Caco-2 (cell line): Measurements from ENCODE around the gene TJP3. TPM values are rescaled to one million over a fixed set of nuclear protein-coding genes. Genes with fewer than 3 reads are reported as not detected.

Source experiments
- BruUV-seq: library from RNA; stranded (reverse); fragments of 400-500 nt; replicated peaks from 2 replicates; lab custom pipeline; 2021; lab: Mats Ljungman, UMichigan
- CTCF ChIA-PET: fragments of 300-600 bp; sonication (Branson Sonifier 250); formaldehyde crosslinking; loops from one replicate; lab custom pipeline; 2022; ENCODE audit warnings: antibody characterized with exemption; lab: Charles Lee
- POLR2A ChIA-PET: fragments of 300-600 bp; sonication (Branson Sonifier 250); formaldehyde crosslinking; loops from one replicate; lab custom pipeline; 2022; ENCODE audit warnings: antibody characterized with exemption; lab: Charles Lee
- DNase-seq, 2 experiments: peaks; one replicate each; pipeline versions ENCODE4 v3.0.0 to v3.0.0-alpha.2; 2020 to 2022
- H3K27me3 ChIP-seq: replicated peaks from 2 replicates; pipeline ENCODE4 v1.6.0; 2011; ENCODE audit warnings: low read length; ENCODE audit not compliant: control insufficient read depth, insufficient read depth
- H3K36me3 ChIP-seq: 2 replicates; pipeline ENCODE4 v1.5.1; 2011; ENCODE audit warnings: low read length; ENCODE audit not compliant: control insufficient read depth, insufficient read depth
- H3K4me1 ChIP-seq: fragments of 250-450 bp; sonication (Bioruptor Pico); 2 replicates; pipeline ENCODE4 v1.5.1; 2020; ENCODE audit warnings: mild to moderate bottlenecking
- H3K4me3 ChIP-seq: 2 replicates; pipeline ENCODE4 v1.5.1; 2011; ENCODE audit warnings: low read depth, mild to moderate bottlenecking, control low read depth, low read length
- H3K9me3 ChIP-seq: fragments of 250-450 bp; sonication (Bioruptor Pico); 2 replicates; pipeline ENCODE4 v1.5.1; 2020; ENCODE audit warnings: mild to moderate bottlenecking, moderate library complexity
- H3K27ac Mint-ChIP-seq: one replicate; pipeline ENCODE4 v1.8.0; 2022; ENCODE audit warnings: mixed read lengths; ENCODE audit not compliant: unreplicated experiment
- H3K27me3 Mint-ChIP-seq: one replicate; pipeline ENCODE4 v1.8.0; 2022; ENCODE audit warnings: mixed read lengths; ENCODE audit not compliant: insufficient read depth, unreplicated experiment
- H3K36me3 Mint-ChIP-seq: one replicate; pipeline ENCODE4 v1.8.0; 2022; ENCODE audit warnings: mild to moderate bottlenecking, mixed read lengths; ENCODE audit not compliant: insufficient read depth, unreplicated experiment
- H3K4me1 Mint-ChIP-seq: one replicate; pipeline ENCODE4 v1.8.0; 2022; ENCODE audit warnings: low read depth, mixed read lengths; ENCODE audit not compliant: unreplicated experiment
- H3K4me3 Mint-ChIP-seq: one replicate; pipeline ENCODE4 v1.8.0; 2022; ENCODE audit warnings: mild to moderate bottlenecking, moderate library complexity, mixed read lengths; ENCODE audit not compliant: unreplicated experiment
- H3K9me3 Mint-ChIP-seq: one replicate; pipeline ENCODE4 v1.8.0; 2022; ENCODE audit warnings: mixed read lengths; ENCODE audit not compliant: unreplicated experiment
- CTCF ChIP-seq, 2 experiments: fragments of 200-600 bp in 1 of 2; IDR thresholded peaks; 1 replicate in 1 of 2; 2 replicates in 1 of 2; pipeline versions ENCODE4 v1.5.1 to v1.8.0; 2011 to 2022; ENCODE audit warnings: antibody characterized with exemption in 1 of 2, control low read depth in 1 of 2, inconsistent platforms in 1 of 2, low read depth in 1 of 2, low read length in 1 of 2, mild to moderate bottlenecking in 1 of 2, moderate library complexity in 1 of 2; ENCODE audit not compliant: insufficient read depth in 1 of 2, severe bottlenecking in 1 of 2, unreplicated experiment in 1 of 2
- intact Hi-C: fragments of 100-400 bp; cut with micrococcal nuclease; formaldehyde crosslinking; loops from one replicate; pipeline ENCODE4 v1.10.0; 2022; ENCODE audit not compliant: unreplicated experiment
- total RNA-seq: library from RNA; stranded (reverse); gene quantifications from 2 replicates; pipeline ENCODE4 v1.2.3, GENCODE V29; 2022

Gene TJP3
- total RNA-seq, 1 experiment from 2014 or later, result 83.6 TPM

DNA sequence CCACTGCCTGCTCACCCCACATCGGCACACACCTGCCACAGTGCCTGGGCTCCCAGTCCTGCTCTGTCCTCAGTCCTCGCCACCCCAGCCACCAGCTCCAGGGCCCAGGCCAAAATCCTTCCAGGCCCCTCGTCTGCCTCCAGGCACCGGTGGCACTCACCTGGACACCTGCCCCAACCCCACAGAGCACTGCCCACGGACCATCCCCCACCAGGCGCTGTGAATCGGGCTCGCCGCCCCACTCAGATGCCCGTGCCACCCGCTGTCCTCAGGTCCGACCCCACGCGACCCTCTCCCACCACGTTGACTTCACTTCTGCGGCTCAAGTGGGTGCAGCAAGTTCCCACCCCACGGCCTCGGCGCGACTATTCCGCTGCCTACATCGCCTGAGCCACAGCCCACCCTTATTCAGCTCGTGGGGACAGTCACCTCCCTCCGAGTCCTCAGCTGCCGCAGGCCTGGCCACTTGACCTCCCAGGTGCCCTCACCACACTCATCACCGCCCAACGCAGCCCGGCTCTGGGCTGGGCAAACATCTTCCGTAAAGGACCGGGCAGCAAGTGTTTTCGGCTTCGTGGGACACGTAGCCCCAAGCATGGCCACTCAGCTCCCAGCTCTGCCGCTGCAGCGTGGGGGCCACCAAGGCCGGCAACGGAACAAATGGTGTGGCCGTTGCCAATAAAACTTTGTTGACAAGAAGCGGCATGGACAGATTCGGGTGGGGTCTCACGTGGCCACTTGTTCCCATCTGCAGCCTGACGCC, 13.6 kb upstream of the TJP3 start:
- CTCF ChIA-PET, result no interaction called here
- Mint-ChIP-seq H3K27me3 (no peaks in the 10 kb centered on the region), H3K36me3 (peaks cover 17% of the 10 kb centered on the region), H3K9me3 (no peaks in the 10 kb centered on the region), H3K4me3 (no peak overlapping the region), H3K27ac (no peak overlapping the region), H3K4me1 (no peaks in the 10 kb centered on the region)
- TF ChIP-seq CTCF (IDR thresholded peaks at IDR 0.05; ENCODE audit: insufficient read depth in 1 of 2, low read depth in 1 of 2, low read length in 1 of 2, severe bottlenecking in 1 of 2, unreplicated experiment in 1 of 2), result no peak
- no peak overlapping the region for H3K4me3 ChIP-seq
- no TSS peak for BruUV-seq
- no peaks in the 10 kb centered on the region for H3K36me3 ChIP-seq
- H3K4me1 ChIP-seq, result no peaks in the 10 kb centered on the region
- H3K9me3 ChIP-seq, result no peaks in the 10 kb centered on the region
- DNase-seq, result no peak
- intact Hi-C loops, result no loop called here
- POLR2A ChIA-PET, result no interaction called here
- H3K27me3 ChIP-seq, result no peaks in the 10 kb centered on the region

DNA sequence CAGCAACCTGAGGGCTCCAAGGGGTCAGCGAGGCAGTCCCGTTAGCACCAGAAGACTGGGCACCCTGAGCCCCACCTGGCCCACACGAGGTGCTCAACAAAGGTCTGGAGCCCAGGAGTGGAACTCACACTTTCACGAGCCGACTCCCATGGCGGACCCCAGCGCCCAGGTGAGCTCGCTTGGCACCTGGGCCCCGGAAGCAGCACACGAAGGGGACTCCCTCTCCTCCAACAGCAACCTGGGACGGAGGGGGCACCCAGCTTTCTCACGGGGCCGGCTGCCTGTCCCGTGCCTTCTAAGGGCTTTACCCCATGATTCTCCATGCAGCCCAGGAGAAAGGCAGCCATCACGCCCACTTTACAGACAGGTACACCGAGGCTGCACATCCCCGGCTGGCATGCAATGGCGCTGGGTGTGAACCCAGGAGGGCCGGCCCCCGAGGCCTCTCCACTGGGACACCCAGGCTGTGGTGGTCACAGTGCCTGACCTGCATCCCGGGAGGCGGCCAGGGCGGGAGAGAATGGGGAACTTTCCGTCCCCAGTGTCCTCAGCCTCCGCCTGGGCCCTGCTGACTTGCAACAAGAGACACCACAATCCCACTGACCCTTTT, 13.0 kb upstream of the TJP3 start:
- ChIA-PET POLR2A (no interaction called here), CTCF (no interaction called here)
- H3K4me3 Mint-ChIP-seq, result no peak overlapping the region

More for the DNA sequence above, 13.0 kb upstream of the TJP3 start:
- H3K4me1 Mint-ChIP-seq, result no peaks in the 10 kb centered on the region
- TF ChIP-seq CTCF (IDR thresholded peaks at IDR 0.05; ENCODE audit: insufficient read depth in 1 of 2, low read depth in 1 of 2, low read length in 1 of 2, severe bottlenecking in 1 of 2, unreplicated experiment in 1 of 2), result no peak
- intact Hi-C loops, result no loop called here
- Histone ChIP-seq H3K36me3 (no peaks in the 10 kb centered on the region), H3K9me3 (no peaks in the 10 kb centered on the region), H3K27me3 (no peaks in the 10 kb centered on the region), H3K4me3 (no peak overlapping the region), H3K4me1 (no peaks in the 10 kb centered on the region)
- DNase-seq, result no peak
- no peaks in the 10 kb centered on the region for H3K27me3 Mint-ChIP-seq
- H3K27ac Mint-ChIP-seq, result no peak overlapping the region
- BruUV-seq, result no TSS peak
- no peaks in the 10 kb centered on the region for H3K9me3 Mint-ChIP-seq
- H3K36me3 Mint-ChIP-seq, result peaks cover 17% of the 10 kb centered on the region
